Measurements from ENCODE around the gene NXPH3.

DNA sequence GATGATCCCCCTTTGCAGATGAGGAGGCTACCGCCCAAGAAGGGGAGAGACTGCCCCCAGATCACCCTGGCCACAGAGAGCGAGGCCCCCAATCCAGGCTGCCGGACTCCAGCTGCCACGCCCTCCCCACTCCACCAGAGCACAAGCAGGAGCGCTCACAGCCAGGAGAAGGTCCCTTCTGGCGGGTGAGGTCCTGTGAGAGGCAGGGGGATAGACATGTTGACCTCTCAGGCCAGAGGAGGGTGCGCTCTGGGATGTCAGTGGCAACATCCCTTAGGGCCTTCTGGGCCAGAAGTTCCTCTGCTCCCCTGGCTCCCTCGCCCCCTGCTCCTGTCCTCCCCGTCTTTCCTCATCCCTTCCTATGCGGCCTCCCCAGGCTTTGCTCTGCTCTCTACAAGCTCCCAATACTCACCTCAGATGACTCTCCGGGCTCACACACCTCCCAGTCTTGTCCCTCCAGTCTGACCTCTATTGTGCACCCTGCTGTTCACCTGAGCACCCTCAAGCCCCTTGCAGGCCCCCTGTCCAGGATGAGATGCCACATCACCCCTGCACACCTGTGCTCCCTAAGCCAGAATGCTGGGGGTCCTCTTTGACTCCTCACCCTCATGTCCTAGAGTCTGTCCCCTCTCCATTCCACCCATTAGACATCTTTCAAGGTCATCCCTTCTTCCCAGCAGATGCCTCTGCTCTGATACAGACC, 5.0 kb upstream of the NXPH3 start:
- TF ChIP-seq, protein P1, sequence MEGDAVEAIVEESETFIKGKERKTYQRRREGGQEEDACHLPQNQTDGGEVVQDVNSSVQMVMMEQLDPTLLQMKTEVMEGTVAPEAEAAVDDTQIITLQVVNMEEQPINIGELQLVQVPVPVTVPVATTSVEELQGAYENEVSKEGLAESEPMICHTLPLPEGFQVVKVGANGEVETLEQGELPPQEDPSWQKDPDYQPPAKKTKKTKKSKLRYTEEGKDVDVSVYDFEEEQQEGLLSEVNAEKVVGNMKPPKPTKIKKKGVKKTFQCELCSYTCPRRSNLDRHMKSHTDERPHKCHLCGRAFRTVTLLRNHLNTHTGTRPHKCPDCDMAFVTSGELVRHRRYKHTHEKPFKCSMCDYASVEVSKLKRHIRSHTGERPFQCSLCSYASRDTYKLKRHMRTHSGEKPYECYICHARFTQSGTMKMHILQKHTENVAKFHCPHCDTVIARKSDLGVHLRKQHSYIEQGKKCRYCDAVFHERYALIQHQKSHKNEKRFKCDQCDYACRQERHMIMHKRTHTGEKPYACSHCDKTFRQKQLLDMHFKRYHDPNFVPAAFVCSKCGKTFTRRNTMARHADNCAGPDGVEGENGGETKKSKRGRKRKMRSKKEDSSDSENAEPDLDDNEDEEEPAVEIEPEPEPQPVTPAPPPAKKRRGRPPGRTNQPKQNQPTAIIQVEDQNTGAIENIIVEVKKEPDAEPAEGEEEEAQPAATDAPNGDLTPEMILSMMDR (IDR thresholded peaks at IDR 0.05), result no peak
- no peak for TF ChIP-seq POLR2A (IDR thresholded peaks at IDR 0.05)

All from uterus (tissue), 2 donors.